HL-60 (cell line): ENCODE measurements around the gene ALKAL2.

Source experiments
- DNase-seq, 2 experiments: peaks; one replicate each; pipeline ENCODE4 v3.0.0-alpha.2; 2010 to 2020; ENCODE audit warnings: low read depth in 1 of 2, low spot score in 1 of 2
- H3K27ac ChIP-seq: fragments of 250-450 bp; sonication (Bioruptor Pico); replicated peaks from 2 replicates; pipeline ENCODE4 v1.5.1; 2020; ENCODE audit warnings: mild to moderate bottlenecking, moderate library complexity
- H3K27me3 ChIP-seq: fragments of 250-450 bp; sonication (Bioruptor Pico); 2 replicates; pipeline ENCODE4 v1.5.1; 2021; ENCODE audit warnings: mild to moderate bottlenecking, moderate library complexity; ENCODE audit not compliant: insufficient read depth, poor library complexity, severe bottlenecking
- H3K4me3 ChIP-seq: replicated peaks from 2 replicates; pipeline ENCODE4 v1.5.1; 2011; ENCODE audit warnings: mild to moderate bottlenecking, control low read depth, low read length; ENCODE audit not compliant: insufficient read depth
- GABPA ChIP-seq: IDR thresholded peaks from 2 replicates; pipeline ENCODE4 v1.6.1; 2012; ENCODE audit warnings: low read depth
- POLR2AphosphoS5 ChIP-seq: IDR thresholded peaks from 2 replicates; pipeline ENCODE4 v1.6.1; 2012; ENCODE audit warnings: low read depth
- SPI1 ChIP-seq: IDR thresholded peaks from 2 replicates; pipeline ENCODE4 v1.6.1; 2012; ENCODE audit warnings: low read depth, mild to moderate bottlenecking, borderline replicate concordance
- TF ChIP-seq, protein P1 (sequence below): IDR thresholded peaks from 2 replicates; pipeline ENCODE4 v1.6.1; 2012; ENCODE audit warnings: low read depth; ENCODE audit not compliant: insufficient replicate concordance
- TF ChIP-seq, protein P2 (sequence below): IDR thresholded peaks from one replicate; pipeline ENCODE4 v1.5.1; 2011; ENCODE audit warnings: low read length, control low read depth, inconsistent platforms; ENCODE audit not compliant: insufficient read depth

ALKAL2 gene

GRCh38 chr2:246489-247144, 41.3 kb downstream of the ALKAL2 start:
- peak in 1 of 2 experiments; percentile 50 for DNase-seq
- Histone ChIP-seq H3K27ac (no peak overlapping the region), H3K27me3 (no peaks in the 10 kb centered on the region), H3K4me3 (no peak overlapping the region)
- TF ChIP-seq, protein P1, sequence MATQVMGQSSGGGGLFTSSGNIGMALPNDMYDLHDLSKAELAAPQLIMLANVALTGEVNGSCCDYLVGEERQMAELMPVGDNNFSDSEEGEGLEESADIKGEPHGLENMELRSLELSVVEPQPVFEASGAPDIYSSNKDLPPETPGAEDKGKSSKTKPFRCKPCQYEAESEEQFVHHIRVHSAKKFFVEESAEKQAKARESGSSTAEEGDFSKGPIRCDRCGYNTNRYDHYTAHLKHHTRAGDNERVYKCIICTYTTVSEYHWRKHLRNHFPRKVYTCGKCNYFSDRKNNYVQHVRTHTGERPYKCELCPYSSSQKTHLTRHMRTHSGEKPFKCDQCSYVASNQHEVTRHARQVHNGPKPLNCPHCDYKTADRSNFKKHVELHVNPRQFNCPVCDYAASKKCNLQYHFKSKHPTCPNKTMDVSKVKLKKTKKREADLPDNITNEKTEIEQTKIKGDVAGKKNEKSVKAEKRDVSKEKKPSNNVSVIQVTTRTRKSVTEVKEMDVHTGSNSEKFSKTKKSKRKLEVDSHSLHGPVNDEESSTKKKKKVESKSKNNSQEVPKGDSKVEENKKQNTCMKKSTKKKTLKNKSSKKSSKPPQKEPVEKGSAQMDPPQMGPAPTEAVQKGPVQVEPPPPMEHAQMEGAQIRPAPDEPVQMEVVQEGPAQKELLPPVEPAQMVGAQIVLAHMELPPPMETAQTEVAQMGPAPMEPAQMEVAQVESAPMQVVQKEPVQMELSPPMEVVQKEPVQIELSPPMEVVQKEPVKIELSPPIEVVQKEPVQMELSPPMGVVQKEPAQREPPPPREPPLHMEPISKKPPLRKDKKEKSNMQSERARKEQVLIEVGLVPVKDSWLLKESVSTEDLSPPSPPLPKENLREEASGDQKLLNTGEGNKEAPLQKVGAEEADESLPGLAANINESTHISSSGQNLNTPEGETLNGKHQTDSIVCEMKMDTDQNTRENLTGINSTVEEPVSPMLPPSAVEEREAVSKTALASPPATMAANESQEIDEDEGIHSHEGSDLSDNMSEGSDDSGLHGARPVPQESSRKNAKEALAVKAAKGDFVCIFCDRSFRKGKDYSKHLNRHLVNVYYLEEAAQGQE: no peak
- TF ChIP-seq, protein P2, sequence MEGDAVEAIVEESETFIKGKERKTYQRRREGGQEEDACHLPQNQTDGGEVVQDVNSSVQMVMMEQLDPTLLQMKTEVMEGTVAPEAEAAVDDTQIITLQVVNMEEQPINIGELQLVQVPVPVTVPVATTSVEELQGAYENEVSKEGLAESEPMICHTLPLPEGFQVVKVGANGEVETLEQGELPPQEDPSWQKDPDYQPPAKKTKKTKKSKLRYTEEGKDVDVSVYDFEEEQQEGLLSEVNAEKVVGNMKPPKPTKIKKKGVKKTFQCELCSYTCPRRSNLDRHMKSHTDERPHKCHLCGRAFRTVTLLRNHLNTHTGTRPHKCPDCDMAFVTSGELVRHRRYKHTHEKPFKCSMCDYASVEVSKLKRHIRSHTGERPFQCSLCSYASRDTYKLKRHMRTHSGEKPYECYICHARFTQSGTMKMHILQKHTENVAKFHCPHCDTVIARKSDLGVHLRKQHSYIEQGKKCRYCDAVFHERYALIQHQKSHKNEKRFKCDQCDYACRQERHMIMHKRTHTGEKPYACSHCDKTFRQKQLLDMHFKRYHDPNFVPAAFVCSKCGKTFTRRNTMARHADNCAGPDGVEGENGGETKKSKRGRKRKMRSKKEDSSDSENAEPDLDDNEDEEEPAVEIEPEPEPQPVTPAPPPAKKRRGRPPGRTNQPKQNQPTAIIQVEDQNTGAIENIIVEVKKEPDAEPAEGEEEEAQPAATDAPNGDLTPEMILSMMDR: peak; percentile 16
- TF ChIP-seq SPI1 (peak; percentile 26; the same call in 1 of the 2 replicates), POLR2AphosphoS5 (no peak), GABPA (no peak)

GRCh38 chr2:244547-244946, 43.3 kb downstream of the ALKAL2 start:
- no peaks in the 10 kb centered on the region for H3K27me3 ChIP-seq
- TF ChIP-seq POLR2AphosphoS5 (no peak), GABPA (no peak), SPI1 (no peak)
- TF ChIP-seq, protein P1: no peak
- TF ChIP-seq, protein P2: no peak
- no peak for DNase-seq
- no peak overlapping the region for H3K4me3 ChIP-seq
- H3K27ac ChIP-seq: no peak overlapping the region

DNA sequence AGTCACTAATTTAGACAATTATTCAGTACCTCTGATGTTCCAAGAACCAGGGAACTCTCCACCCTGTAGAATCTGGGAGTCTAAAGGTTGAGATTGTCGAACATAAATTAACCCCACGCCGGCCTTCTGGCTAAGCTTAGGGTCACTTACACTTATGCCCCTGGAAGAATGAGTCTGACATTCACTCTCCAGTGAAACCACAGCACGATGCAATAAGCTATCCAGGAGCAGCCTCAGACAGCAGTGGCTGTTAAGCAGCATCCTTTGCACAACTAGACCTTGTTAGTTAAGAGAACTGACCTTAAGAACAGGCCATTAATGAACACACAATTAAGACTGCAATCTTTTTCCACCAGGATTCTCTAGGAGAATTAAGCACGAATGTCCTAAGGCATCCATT, 49.0 kb downstream of the ALKAL2 start:
- H3K27ac ChIP-seq: no peak overlapping the region
- TF ChIP-seq, protein P1: no peak
- TF ChIP-seq, protein P2: no peak
- no peak for TF ChIP-seq SPI1
- no peak for TF ChIP-seq POLR2AphosphoS5
- no peak for TF ChIP-seq GABPA
- no peak for DNase-seq
- H3K4me3 ChIP-seq: no peak overlapping the region
- no peaks in the 10 kb centered on the region for H3K27me3 ChIP-seq
